ENCODE results near the gene XPO4. TPM values are rescaled to one million over a fixed set of nuclear protein-coding genes. Genes with fewer than 3 reads are reported as not detected.
"Not testable (repeated sequence)": the region's sequence is repeated elsewhere in the genome, so short reads cannot be mapped to it uniquely, and the experiment has no call there.

The XPO4 gene
- total and polyA plus RNA-seq, 10 of the 15 experiments (the other 5 are each of a cell fraction or from before 2014, with no cell fraction given), result 3.6 to 24.9 (median 18.4) TPM

DNA sequence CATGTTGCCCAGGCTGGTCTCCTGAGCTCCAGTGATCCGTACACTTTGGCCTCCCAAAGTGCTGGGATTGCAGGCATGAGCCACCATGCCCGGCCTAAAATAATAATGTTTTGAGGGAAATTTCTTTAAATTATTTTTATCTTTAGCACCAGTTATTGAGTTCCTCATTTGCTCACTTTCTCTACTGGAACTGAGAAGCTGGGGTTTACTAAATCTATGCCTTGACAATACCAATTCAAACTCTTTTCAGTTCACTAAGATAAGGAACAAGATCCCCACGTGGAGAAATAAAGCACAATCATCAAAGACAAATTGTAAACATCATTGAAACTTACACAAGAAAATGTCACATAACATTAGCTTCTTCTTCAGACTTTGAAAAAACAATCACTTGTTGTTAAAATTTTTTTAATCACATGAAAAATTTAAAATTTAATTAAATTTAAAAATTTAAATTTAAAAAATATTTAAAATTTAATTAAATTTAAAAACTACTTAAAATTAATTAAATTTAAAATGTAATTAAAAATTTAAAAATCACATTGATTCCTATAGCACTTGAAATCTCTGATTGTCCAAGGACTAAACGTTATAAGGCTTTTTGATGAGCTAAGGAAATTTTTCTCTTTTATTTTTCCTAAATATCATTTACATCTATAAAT is 25.2 kb upstream of the XPO4 start:
- BruUV-seq (replicated peaks), result no TSS peak
- CTCF ChIA-PET, result interaction anchor here (2.2 to 7.1 kb wide), 2 partner anchors 435 to 732 kb away, joined by 7 to 82 read pairs; no protein-coding TSS in a partner anchor
- POLR2A ChIA-PET, result no interaction called here
- Histone ChIP-seq H3K4me2 (ENCODE audit: control insufficient read depth, insufficient read depth) (no peak overlapping the region), H2AFZ (ENCODE audit: control insufficient read depth, low read depth, low read length) (no peak overlapping the region), H3K27ac (ENCODE audit: control insufficient read depth, insufficient read depth) (no peak overlapping the region), H3K79me2 (ENCODE audit: control insufficient read depth, insufficient read depth, low read length) (no peaks in the 10 kb centered on the region), H3K27me3 (replicated peaks in 1 of 2; ENCODE audit: control insufficient read depth in 2 of 2, insufficient read depth in 2 of 2, low read length in 1 of 2) (no peaks in the 10 kb centered on the region), H3K4me3 (no peak overlapping the region), H3K9ac (ENCODE audit: control insufficient read depth, insufficient read depth, low read length) (no peak overlapping the region), H3K36me3 (ENCODE audit: control insufficient read depth in 2 of 2, insufficient read depth in 2 of 2, low read length in 1 of 2) (no peaks in the 10 kb centered on the region), H4K20me1 (ENCODE audit: control insufficient read depth, insufficient read depth) (no peaks in the 10 kb centered on the region), H3K4me1 (ENCODE audit: control insufficient read depth, insufficient read depth, low read length) (no peaks in the 10 kb centered on the region), H3K9me3 (replicated peaks; ENCODE audit: control insufficient read depth, insufficient read depth, low read length) (no peaks in the 10 kb centered on the region)
- 27% methylated on average over 4 of the region's 4 CpGs for WGBS (ENCODE audit: insufficient coverage, insufficient replicate concordance, low lambda C conversion rate, missing lambda C conversion rate)
- in situ Hi-C loops (cut with MboI) (loop anchor here (5.0 to 25.0 kb wide), 3 partner anchors 220 to 1860 kb away; no protein-coding TSS in a partner anchor), intact Hi-C loops (cut with micrococcal nuclease; ENCODE audit: unreplicated experiment) (loop anchor here (1.0 to 5.0 kb wide), 3 partner anchors 100 to 565 kb away; no protein-coding TSS in a partner anchor)
- DNase-seq (ENCODE audit: low read depth, low spot score) (no peak), FAIRE-seq (no peak), ATAC-seq (no peak)
- RAD21 ChIA-PET (ENCODE audit: unreplicated experiment), result interaction anchor here (0.8 to 2.1 kb wide), 3 partner anchors 68 to 439 kb away, joined by 3 to 5 read pairs (median 3); no protein-coding TSS in a partner anchor
- TF ChIP-seq RAD21 (IDR thresholded peaks at IDR 0.05; ENCODE audit: insufficient read depth, low read depth, low read length), result no peak
- no peak for TF ChIP-seq HCFC1 (IDR thresholded peaks at IDR 0.05; ENCODE audit: low read length)
- TF ChIP-seq ZNF217 (IDR thresholded peaks at IDR 0.05), result no peak
- no peak for TF ChIP-seq FOXM1 (IDR thresholded peaks at IDR 0.05; ENCODE audit: low read depth, low read length)
- no peak for TF ChIP-seq IRF3 (IDR thresholded peaks at IDR 0.05)
- no peak for TF ChIP-seq TCF3 (IDR thresholded peaks at IDR 0.05; ENCODE audit: borderline replicate concordance, insufficient read depth, low read depth, low read length)
- TF ChIP-seq ETV6 (conservative IDR thresholded peaks at IDR 0.05 in 1 of 2, IDR thresholded peaks at IDR 0.05 in 1 of 2; ENCODE audit: borderline replicate concordance in 1 of 2, low read depth in 1 of 2), result no peak
- no peak for TF ChIP-seq NFYB (IDR thresholded peaks at IDR 0.05; ENCODE audit: insufficient read depth, low read depth, low read length)
- SMC1A ChIA-PET (ENCODE audit: uncharacterized antibody, unreplicated experiment), result interaction anchor here (0.7 to 3.7 kb wide), 2 partner anchors 433 to 525 kb away, joined by 3 to 19 read pairs; no protein-coding TSS in a partner anchor

- RAD21 ChIA-PET (ENCODE audit: unreplicated experiment), result interaction anchor here (0.6 to 2.5 kb wide), 14 partner anchors 18 to 743 kb away, joined by 3 to 13 read pairs (median 3); no protein-coding TSS in a partner anchor
- not testable (repeated sequence) for H3K9me3 ChIP-seq (replicated peaks; ENCODE audit: control insufficient read depth, insufficient read depth, low read length); H3K27me3 ChIP-seq (replicated peaks in 1 of 2; ENCODE audit: control insufficient read depth in 2 of 2, insufficient read depth in 2 of 2, low read length in 1 of 2); FAIRE-seq; H3K4me3 ChIP-seq; H3K4me2 ChIP-seq (ENCODE audit: control insufficient read depth, insufficient read depth); H3K79me2 ChIP-seq (ENCODE audit: control insufficient read depth, insufficient read depth, low read length); H4K20me1 ChIP-seq (ENCODE audit: control insufficient read depth, insufficient read depth); DNase-seq (ENCODE audit: low read depth, low spot score); H2AFZ ChIP-seq (ENCODE audit: control insufficient read depth, low read depth, low read length); BruUV-seq (replicated peaks); H3K27ac ChIP-seq (ENCODE audit: control insufficient read depth, insufficient read depth); ATAC-seq; H3K36me3 ChIP-seq (ENCODE audit: control insufficient read depth in 2 of 2, insufficient read depth in 2 of 2, low read length in 1 of 2); H3K9ac ChIP-seq (ENCODE audit: control insufficient read depth, insufficient read depth, low read length); H3K4me1 ChIP-seq (ENCODE audit: control insufficient read depth, insufficient read depth, low read length)
- POLR2A ChIA-PET, result interaction anchor here (0.6 kb wide), 1 partner anchor 268 kb away, joined by 3 read pairs; no protein-coding TSS in a partner anchor
- intact Hi-C loops (cut with micrococcal nuclease; ENCODE audit: unreplicated experiment) (loop anchor here (1.0 to 5.0 kb wide), 5 partner anchors 98 to 743 kb away; no protein-coding TSS in a partner anchor), in situ Hi-C loops (cut with MboI) (loop anchor here (5.0 to 25.0 kb wide), 3 partner anchors 218 to 1862 kb away; no protein-coding TSS in a partner anchor)
- SMC1A ChIA-PET (ENCODE audit: uncharacterized antibody, unreplicated experiment), result interaction anchor here (0.6 to 3.7 kb wide), 13 partner anchors 8 to 738 kb away, joined by 3 to 19 read pairs (median 4); no protein-coding TSS in a partner anchor
- CTCF ChIA-PET, result interaction anchor here (0.6 to 7.1 kb wide), 31 partner anchors 10 to 773 kb away, joined by 3 to 82 read pairs (median 4); no protein-coding TSS in a partner anchor
- WGBS (ENCODE audit: insufficient coverage, insufficient replicate concordance, low lambda C conversion rate, missing lambda C conversion rate), result 12% methylated on average over 10 of the region's 13 CpGs
Observed at GRCh38 chr13:20925395-20925790, 22.8 kb upstream of the XPO4 start.

Measured in GM12878 (cell line).